Urothelium cell line (cell line): Measurements from ENCODE around the gene CCNH.

Experiments
- DNase-seq: peaks from one replicate; pipeline ENCODE4 v3.0.0; 2011; ENCODE audit warnings: low spot score, mixed read lengths
- FAIRE-seq: peaks from 2 replicates; lab custom pipeline; 2011; peaks lifted over from hg19 to GRCh38; lab: Jason Lieb, UNC

CCNH gene

GRCh38 chr5:87367243-87367642 lies 45.5 kb downstream of the CCNH start:
- DNase-seq (no peak), FAIRE-seq (no peak)

- DNase-seq (no peak), FAIRE-seq (no peak)
Observed at GRCh38 chr5:87361536-87362213, 51.1 kb downstream of the CCNH start.

GRCh38 chr5:87361031-87361445 lies 51.7 kb downstream of the CCNH start:
- no peak for DNase-seq
- FAIRE-seq, result no peak

GRCh38 chr5:87360132-87360531 lies 52.6 kb downstream of the CCNH start:
- DNase-seq (no peak), FAIRE-seq (no peak)

- no peak for FAIRE-seq
- no peak for DNase-seq
Observed at GRCh38 chr5:87359106-87359505, 53.6 kb downstream of the CCNH start.

- no peak for DNase-seq
- no peak for FAIRE-seq
Observed at GRCh38 chr5:87354496-87354895, 58.2 kb downstream of the CCNH start.

GRCh38 chr5:87347841-87348240 lies 64.9 kb downstream of the CCNH start:
- DNase-seq, result no peak
- FAIRE-seq, result no peak

- FAIRE-seq, result no peak
Observed at GRCh38 chr5:87347272-87347671, 65.5 kb downstream of the CCNH start.

More at GRCh38 chr5:87347272-87347671, 65.5 kb downstream of the CCNH start:
- no peak for DNase-seq
